Brain microvascular endothelial cell (primary cell): ENCODE measurements around the gene SRRM2.

Experiments used
- DNase-seq: peaks from one replicate; pipeline ENCODE4 v3.0.0-alpha.2; 2020
- H3K27ac ChIP-seq: fragments of 250-450 bp; sonication (Bioruptor Pico); 2 replicates; pipeline ENCODE4 v1.5.1; 2020; ENCODE audit warnings: mild to moderate bottlenecking, moderate library complexity
- H3K27me3 ChIP-seq: fragments of 250-450 bp; sonication (Bioruptor Pico); replicated peaks from 2 replicates; pipeline ENCODE4 v1.5.1; 2020; ENCODE audit warnings: mild to moderate bottlenecking
- H3K36me3 ChIP-seq: fragments of 250-450 bp; sonication (Bioruptor Pico); replicated peaks from 2 replicates; pipeline ENCODE4 v1.5.1; 2020; ENCODE audit warnings: mild to moderate bottlenecking
- H3K4me3 ChIP-seq: 2 replicates; pipeline ENCODE4 v1.5.1; 2011; ENCODE audit warnings: low read depth, mild to moderate bottlenecking, control low read depth, low read length, moderate library complexity
- in situ Hi-C: cut with HindIII; loops from 2 replicates; pipeline ENCODE4 v1.10.0; 2017; ENCODE audit warnings: low sequenced_read_pairs, low pct_ligation_motif_present
- TF ChIP-seq, protein P1 (sequence below): IDR thresholded peaks from 2 replicates; pipeline ENCODE4 v1.5.1; 2011; ENCODE audit warnings: low read depth, mild to moderate bottlenecking, moderate library complexity, low read length, control low read depth, inconsistent platforms; ENCODE audit errors: missing control alignments

SRRM2 gene

DNA sequence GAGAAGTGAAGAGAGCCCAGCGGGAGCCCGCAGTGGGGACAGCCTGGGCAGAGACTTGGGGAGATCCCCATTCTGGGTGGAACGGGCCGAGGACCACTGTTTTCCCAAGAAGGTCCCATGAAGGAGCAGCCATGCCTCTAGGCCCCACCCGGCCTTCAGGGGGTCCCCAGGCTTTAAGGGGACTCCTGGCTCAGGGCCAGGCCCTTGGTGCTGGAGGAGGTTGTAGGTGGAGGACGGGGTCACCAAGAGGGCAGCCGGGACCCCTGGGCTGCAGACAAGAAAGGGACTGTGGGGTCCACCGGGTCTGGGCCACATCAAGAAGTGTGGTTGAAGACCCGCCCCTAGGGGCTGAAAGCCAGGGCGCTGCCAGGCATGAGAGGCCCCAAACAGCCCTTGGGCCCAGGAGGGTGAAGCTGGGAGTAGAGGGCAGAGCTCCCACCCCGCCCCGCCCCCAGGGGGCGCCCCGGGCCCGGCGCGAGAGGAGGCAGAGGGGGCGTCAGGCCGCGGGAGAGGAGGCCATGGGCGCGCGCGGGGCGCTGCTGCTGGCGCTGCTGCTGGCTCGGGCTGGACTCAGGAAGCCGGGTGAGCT lies 64.4 kb downstream of the SRRM2 start, which contains the start of gene PRSS21:
PRSS21 (plus strand) TSS at position 487 of the 589 bp plus-strand sequence; CDS start at position 519, 32 bp downstream.
- in situ Hi-C loops = no loop called here
- Histone ChIP-seq H3K27me3 (peaks cover 4% of the 10 kb centered on the region), H3K4me3 (no peak within 1 kb of the TSS), H3K36me3 (no peaks in the 10 kb centered on the region), H3K27ac (no peak within 1 kb of the TSS)
- TF ChIP-seq, protein P1, sequence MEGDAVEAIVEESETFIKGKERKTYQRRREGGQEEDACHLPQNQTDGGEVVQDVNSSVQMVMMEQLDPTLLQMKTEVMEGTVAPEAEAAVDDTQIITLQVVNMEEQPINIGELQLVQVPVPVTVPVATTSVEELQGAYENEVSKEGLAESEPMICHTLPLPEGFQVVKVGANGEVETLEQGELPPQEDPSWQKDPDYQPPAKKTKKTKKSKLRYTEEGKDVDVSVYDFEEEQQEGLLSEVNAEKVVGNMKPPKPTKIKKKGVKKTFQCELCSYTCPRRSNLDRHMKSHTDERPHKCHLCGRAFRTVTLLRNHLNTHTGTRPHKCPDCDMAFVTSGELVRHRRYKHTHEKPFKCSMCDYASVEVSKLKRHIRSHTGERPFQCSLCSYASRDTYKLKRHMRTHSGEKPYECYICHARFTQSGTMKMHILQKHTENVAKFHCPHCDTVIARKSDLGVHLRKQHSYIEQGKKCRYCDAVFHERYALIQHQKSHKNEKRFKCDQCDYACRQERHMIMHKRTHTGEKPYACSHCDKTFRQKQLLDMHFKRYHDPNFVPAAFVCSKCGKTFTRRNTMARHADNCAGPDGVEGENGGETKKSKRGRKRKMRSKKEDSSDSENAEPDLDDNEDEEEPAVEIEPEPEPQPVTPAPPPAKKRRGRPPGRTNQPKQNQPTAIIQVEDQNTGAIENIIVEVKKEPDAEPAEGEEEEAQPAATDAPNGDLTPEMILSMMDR = no peak
- no peak for DNase-seq

DNA sequence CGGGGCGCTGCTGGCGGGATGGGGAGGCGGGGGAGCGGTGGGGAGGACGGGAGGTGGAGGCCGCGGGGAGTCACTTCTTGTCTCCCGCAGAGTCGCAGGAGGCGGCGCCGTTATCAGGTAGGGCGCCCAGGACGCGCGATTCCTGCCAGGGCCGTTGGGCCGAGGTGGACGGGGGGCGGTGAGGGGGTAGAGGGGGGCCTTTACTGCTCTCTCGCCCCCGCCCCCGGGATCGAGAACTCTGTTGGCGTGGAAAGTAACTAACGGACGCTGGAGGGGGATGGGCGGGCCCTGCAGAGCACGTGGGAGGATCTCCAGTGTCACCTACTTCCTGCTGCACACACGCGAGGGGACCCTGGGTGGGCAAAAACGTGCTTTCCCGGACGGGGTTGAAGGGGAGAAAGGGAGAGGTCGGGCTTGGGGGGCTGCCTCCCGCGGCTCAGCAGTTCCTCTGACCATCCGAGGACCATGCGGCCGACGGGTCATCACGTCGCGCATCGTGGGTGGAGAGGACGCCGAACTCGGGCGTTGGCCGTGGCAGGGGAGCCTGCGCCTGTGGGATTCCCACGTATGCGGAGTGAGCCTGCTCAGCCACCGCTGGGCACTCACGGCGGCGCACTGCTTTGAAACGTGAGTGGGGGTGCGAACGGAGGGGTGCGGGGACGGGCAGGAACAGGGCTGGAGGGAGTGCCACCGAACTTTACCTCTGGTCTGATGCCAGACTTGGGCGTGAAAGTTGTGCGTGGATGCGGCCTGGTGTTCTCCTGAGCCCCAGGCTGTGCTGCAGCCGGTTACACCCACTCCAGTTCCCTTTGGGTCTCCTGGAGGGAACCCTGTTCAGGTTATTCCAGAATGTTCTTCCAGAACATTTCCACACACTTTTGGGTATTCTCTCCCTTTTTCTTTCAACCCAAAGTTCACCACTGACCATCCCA lies 65.2 kb downstream of the SRRM2 start:
- no peak overlapping the region for H3K4me3 ChIP-seq
- TF ChIP-seq, protein P1 = no peak
- in situ Hi-C loops = no loop called here

DNA sequence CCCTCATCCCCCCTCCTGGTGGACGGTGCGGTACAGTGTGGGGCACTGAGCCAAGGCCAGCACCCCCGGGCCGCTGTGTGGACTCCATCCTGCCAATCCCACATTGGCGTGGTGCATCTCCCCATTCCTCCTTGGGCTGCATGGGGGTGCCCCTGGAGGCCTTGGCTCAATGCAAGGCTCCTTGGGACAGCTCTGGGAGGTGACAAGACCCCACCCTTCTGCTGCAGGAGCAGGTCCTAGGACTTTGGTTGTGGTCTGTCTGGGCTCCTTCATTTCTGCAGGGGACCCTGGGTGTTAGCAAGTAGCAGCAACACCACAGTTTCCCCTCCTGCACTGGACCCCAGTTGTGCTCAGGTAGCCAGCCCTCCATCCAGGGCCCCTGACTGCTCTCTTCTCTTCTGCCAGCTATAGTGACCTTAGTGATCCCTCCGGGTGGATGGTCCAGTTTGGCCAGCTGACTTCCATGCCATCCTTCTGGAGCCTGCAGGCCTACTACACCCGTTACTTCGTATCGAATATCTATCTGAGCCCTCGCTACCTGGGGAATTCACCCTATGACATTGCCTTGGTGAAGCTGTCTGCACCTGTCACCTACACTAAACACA lies 65.9 kb downstream of the SRRM2 start:
- no peak for DNase-seq
- in situ Hi-C loops = no loop called here
- TF ChIP-seq, protein P1 = no peak
- Histone ChIP-seq H3K27ac (no peak overlapping the region), H3K36me3 (no peaks in the 10 kb centered on the region), H3K4me3 (no peak overlapping the region), H3K27me3 (peaks cover 2% of the 10 kb centered on the region)

More for the DNA sequence above, 65.2 kb downstream of the SRRM2 start:
- no peak for DNase-seq
- no peaks in the 10 kb centered on the region for H3K36me3 ChIP-seq
- H3K27me3 ChIP-seq = peaks cover 2% of the 10 kb centered on the region
- no peak overlapping the region for H3K27ac ChIP-seq

DNA sequence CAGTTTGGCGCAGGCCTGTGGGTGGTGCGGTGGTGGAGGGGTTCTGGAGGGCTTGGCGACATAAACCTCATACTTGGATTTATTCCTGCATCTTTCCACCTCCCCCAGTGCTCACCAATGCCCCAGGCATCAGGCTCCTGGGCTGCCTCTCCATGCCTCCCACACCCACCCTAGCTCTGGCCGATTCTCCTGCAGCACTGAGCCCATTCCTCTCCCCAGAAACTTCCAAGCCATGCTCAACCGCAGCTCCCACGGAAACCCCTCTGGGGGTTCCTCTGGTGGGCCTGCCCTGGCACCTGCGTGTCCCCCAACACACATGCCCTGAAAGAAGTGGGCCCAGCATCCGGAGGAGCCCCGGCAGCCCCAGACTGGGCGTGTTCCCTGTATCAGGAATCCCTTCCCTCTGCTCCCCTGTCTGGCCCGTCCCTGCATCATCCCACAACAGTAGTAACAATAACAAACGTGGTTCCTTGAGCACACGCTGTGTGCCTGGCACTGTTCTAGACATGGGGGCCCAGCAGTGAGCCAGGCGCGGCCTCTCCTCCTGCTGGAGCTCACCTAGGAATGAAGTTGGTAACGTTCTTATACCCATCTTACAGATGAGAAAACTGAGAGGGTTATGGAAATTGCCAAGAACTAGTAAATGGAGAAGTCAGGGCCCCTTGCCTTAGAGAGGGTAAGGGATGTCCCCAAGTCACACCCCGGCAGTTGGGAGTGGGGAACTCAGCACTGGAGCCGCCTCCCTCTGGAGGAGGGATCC lies 66.9 kb downstream of the SRRM2 start:
- in situ Hi-C loops = no loop called here
- Histone ChIP-seq H3K27me3 (peaks cover 2% of the 10 kb centered on the region), H3K36me3 (no peaks in the 10 kb centered on the region), H3K4me3 (no peak overlapping the region), H3K27ac (no peak overlapping the region)
- no peak for DNase-seq
- TF ChIP-seq, protein P1 = no peak

DNA sequence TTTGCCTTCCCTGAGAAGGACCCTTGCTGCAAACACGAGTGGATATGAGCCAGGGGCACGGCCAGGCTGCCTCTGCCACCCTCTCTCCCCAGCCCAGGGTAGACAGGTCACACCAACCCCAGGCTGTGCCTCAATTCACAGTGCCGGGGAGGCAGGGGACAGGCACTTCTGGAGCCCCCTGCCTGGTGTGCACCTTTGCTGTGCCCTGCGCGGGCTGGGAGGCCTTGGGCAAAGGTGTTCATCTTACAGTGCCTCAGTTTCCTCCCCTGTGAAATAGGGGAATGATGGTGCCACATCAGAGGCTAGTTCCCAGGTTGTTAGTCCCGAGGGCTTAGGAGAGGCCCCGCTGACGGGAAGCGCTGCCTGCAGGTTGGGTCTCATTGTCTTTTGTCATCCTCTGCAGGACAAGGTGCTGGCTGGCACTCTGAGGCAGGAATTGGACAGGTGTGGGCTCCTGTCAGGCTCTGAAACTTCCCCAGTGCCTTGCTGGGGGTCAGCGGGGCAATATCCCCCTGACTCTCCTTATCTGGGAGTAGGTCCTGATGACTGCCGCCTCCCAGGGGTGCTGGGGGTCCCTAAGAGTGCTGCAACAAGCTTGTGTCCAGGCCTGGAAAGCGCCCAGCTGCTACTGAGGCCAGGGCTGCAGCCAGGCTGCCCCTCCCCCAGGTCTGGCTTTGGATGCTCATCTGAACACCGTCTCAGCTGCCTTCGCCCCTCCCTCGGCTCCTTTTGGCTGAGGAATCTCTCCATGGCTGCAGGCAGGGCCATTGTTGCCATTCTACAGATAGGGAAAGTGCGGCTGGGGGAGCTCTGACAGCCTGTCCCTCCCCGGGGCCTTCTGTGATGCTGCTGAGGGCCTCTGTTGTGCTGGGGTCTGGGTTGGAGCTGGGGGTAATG lies 67.7 kb downstream of the SRRM2 start:
- Histone ChIP-seq H3K27me3 (peaks cover 2% of the 10 kb centered on the region), H3K36me3 (no peaks in the 10 kb centered on the region), H3K4me3 (no peak overlapping the region), H3K27ac (no peak overlapping the region)
- DNase-seq = no peak
- in situ Hi-C loops = no loop called here
- TF ChIP-seq, protein P1 = no peak
